ES-I3 (cell line): ENCODE measurements around the gene VEZT.

Experiments
- H3K36me3 ChIP-seq: 2 replicates; pipeline ENCODE4 v1.6.1; 2013; ENCODE audit warnings: mild to moderate bottlenecking, low read length, control low read depth, moderate library complexity; ENCODE audit not compliant: insufficient read depth
- H3K4me1 ChIP-seq: 2 replicates; pipeline ENCODE4 v1.6.1; 2013; ENCODE audit warnings: mild to moderate bottlenecking, control low read depth, low read length; ENCODE audit not compliant: insufficient read depth
- H3K9ac ChIP-seq: 2 replicates; pipeline ENCODE4 v1.6.1; 2013; ENCODE audit warnings: low read depth, mild to moderate bottlenecking, low read length, moderate library complexity
- H3K9me3 ChIP-seq: 2 replicates; pipeline ENCODE4 v1.6.1; 2013; ENCODE audit warnings: mild to moderate bottlenecking, low read length, moderate library complexity; ENCODE audit not compliant: control insufficient read depth, insufficient read depth

VEZT gene

DNA sequence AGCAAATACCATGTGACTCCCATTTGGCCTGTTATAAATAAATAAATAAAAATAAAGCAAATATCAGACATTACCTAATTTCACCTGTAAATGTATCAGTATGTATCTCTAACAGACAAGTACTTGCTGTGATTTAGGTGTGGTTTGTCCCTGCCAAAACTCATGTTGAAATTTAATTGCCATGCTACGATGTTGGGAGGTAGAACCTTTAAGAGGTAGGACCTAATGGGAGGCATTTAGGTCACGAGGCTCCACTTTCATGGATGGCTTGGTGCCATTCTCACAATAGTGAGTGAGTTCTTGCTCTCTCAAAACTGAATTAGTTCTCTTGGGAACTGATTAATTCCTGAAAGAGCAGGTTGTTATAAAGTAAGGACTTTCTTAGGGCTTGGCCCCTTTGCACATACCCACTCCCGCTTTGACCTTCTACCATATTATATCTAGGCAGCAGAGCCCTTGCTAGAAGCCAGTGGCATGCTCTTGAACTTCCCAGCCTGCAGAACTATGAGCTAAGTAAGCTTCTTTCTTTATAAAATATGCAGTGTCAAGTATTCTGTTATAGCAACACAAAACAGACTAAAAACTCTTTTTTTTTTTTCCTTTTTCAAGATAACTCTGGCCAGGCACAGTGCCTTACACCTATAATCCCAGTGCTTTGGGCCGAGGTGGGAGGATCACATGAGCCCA, 26.0 kb downstream of the VEZT start:
- Histone ChIP-seq H3K36me3 (0 out of 2 replicates have a peak, but pooled peaks cover 2% of the 10 kb centered on the region), H3K9me3 (no peaks in the 10 kb centered on the region), H3K9ac (no peak overlapping the region), H3K4me1 (no peaks in the 10 kb centered on the region)

GRCh38 chr12:95244350-95244749, 26.7 kb downstream of the VEZT start:
- Histone ChIP-seq H3K9ac (no peak overlapping the region), H3K4me1 (peaks cover 7% of the 10 kb centered on the region; the same call in 1 of the 2 replicates), H3K36me3 (0 out of 2 replicates have a peak, but pooled peaks cover 2% of the 10 kb centered on the region), H3K9me3 (no peaks in the 10 kb centered on the region)

GRCh38 chr12:95248095-95248494, 30.5 kb downstream of the VEZT start:
- Histone ChIP-seq H3K9me3 (no peaks in the 10 kb centered on the region), H3K9ac (no peak overlapping the region), H3K36me3 (0 out of 2 replicates have a peak, but pooled peaks cover under 1% of the 10 kb centered on the region), H3K4me1 (peaks cover 7% of the 10 kb centered on the region; the same call in 1 of the 2 replicates)

- no peak overlapping the region for H3K9ac ChIP-seq
- peaks cover 7% of the 10 kb centered on the region; the same call in 1 of the 2 replicates for H3K4me1 ChIP-seq
- no peaks in the 10 kb centered on the region for H3K9me3 ChIP-seq
- 0 out of 2 replicates have a peak, but pooled peaks cover 3% of the 10 kb centered on the region for H3K36me3 ChIP-seq
Observed at GRCh38 chr12:95248604-95249360, 31.2 kb downstream of the VEZT start.

GRCh38 chr12:95253386-95253785, 35.8 kb downstream of the VEZT start:
- Histone ChIP-seq H3K9me3 (no peaks in the 10 kb centered on the region), H3K36me3 (peaks cover 12% of the 10 kb centered on the region), H3K9ac (no peak overlapping the region), H3K4me1 (peaks cover 24% of the 10 kb centered on the region)

GRCh38 chr12:95257541-95257940, 39.9 kb downstream of the VEZT start:
- H3K9me3 ChIP-seq: no peaks in the 10 kb centered on the region
- H3K9ac ChIP-seq: no peak overlapping the region
- H3K36me3 ChIP-seq: peaks cover 12% of the 10 kb centered on the region
- H3K4me1 ChIP-seq: peaks cover 18% of the 10 kb centered on the region; the same call in 1 of the 2 replicates

- peaks cover 11% of the 10 kb centered on the region for H3K36me3 ChIP-seq
- peaks cover 18% of the 10 kb centered on the region; the same call in 1 of the 2 replicates for H3K4me1 ChIP-seq
- no peaks in the 10 kb centered on the region for H3K9me3 ChIP-seq
- no peak overlapping the region for H3K9ac ChIP-seq
Observed at GRCh38 chr12:95258151-95258550, 40.5 kb downstream of the VEZT start.

GRCh38 chr12:95258803-95259202, 41.2 kb downstream of the VEZT start:
- no peaks in the 10 kb centered on the region for H3K9me3 ChIP-seq
- H3K36me3 ChIP-seq: peaks cover 9% of the 10 kb centered on the region
- H3K9ac ChIP-seq: no peak overlapping the region
- peaks cover 18% of the 10 kb centered on the region; the same call in 1 of the 2 replicates for H3K4me1 ChIP-seq

GRCh38 chr12:95259368-95259767, 41.8 kb downstream of the VEZT start:
- peaks cover 18% of the 10 kb centered on the region; the same call in 1 of the 2 replicates for H3K4me1 ChIP-seq
- no peaks in the 10 kb centered on the region for H3K9me3 ChIP-seq
- H3K36me3 ChIP-seq: peaks cover 9% of the 10 kb centered on the region

DNA sequence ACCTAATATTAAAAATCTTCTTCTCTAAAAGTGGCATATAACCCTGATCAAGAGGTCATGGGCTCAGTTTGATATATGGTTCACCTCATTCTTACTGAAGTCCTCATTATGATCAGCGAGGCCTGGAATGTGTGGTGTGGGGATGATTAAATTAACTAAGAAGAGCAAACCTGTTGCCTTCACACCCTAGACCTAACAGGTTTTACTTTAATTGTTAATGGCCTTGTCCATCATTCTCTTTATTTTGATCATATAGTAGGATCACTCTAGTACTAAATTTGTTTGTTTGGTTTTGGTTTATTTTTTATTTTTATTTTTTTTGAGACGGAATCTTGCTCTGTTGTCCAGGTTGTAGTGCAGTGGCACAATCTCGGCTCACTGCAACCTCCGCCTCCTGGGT, 43.5 kb downstream of the VEZT start:
- H3K4me1 ChIP-seq: peaks cover 18% of the 10 kb centered on the region; the same call in 1 of the 2 replicates
- H3K9ac ChIP-seq: no peak overlapping the region
- H3K36me3 ChIP-seq: no peaks in the 10 kb centered on the region
- no peaks in the 10 kb centered on the region for H3K9me3 ChIP-seq

More at GRCh38 chr12:95259368-95259767, 41.8 kb downstream of the VEZT start:
- H3K9ac ChIP-seq: no peak overlapping the region

DNA sequence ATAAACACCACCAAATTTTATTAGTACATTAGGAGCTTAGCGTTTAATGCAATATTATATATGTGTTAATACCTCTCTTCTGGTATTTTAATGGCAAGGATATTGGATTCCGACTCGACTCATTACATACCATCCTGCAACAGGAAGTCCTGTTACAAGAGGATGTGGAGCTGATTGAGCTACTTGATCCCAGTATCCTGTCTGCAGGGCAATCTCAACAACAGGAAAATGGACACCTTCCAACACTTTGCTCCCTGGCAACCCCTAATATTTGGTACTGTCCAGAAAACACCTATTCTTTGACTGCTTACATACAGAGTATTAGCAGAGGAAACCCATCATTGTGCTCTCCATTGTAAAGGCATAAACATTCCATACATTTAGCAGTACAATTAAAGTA, 45.2 kb downstream of the VEZT start:
- H3K9me3 ChIP-seq: no peaks in the 10 kb centered on the region
- peaks cover 3% of the 10 kb centered on the region; the same call in 1 of the 2 replicates for H3K36me3 ChIP-seq
- 0 out of 2 replicates have a peak, but pooled peaks cover 3% of the 10 kb centered on the region for H3K4me1 ChIP-seq
- no peak overlapping the region for H3K9ac ChIP-seq

DNA sequence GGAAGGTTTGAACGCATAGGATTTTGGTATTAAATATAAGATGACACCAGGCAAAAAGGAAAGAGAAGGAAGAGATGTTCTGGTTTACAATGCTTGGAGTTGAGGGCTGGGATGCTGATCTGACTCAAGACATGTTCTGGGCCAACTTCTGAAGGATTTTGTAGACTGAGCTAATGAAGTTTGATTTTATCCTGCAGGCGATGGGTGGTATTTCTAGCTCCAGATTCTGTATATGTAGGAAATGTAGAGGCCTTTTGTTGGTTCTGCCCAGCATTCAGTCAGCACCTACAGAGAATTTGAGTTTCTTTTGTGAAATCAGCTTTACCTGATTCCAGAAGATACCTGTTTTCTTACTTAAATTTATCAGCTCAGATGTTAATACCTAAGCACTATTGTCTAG, 48.2 kb downstream of the VEZT start:
- no peak overlapping the region for H3K9ac ChIP-seq
- H3K4me1 ChIP-seq: no peaks in the 10 kb centered on the region
- H3K9me3 ChIP-seq: no peaks in the 10 kb centered on the region
- peaks cover 7% of the 10 kb centered on the region for H3K36me3 ChIP-seq

- Histone ChIP-seq H3K36me3 (peaks cover 7% of the 10 kb centered on the region), H3K4me1 (no peaks in the 10 kb centered on the region), H3K9ac (no peak overlapping the region), H3K9me3 (no peaks in the 10 kb centered on the region)
Observed at GRCh38 chr12:95266254-95266653, 48.6 kb downstream of the VEZT start.

DNA sequence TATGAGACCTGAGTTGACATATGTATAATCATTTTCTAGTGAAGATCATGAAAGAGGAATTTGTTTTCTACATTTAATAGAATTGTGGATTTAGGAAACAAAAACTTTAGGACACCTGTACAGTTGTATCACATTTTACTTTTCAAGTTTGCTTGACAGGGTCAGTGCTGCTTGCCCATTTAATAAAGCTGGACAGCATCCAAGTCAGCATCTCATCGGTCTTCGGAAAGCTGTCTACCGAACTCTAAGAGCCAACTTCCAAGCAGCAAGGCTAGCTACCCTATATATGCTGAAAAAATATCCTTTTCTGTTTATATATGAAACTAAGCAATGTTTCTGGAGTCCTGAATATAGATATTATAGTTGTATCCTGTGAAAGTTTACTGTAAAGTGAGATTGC, 52.3 kb downstream of the VEZT start:
- Histone ChIP-seq H3K9ac (no peak overlapping the region), H3K4me1 (no peaks in the 10 kb centered on the region), H3K9me3 (no peaks in the 10 kb centered on the region), H3K36me3 (peaks cover 10% of the 10 kb centered on the region)

GRCh38 chr12:95271465-95271864, 53.9 kb downstream of the VEZT start:
- H3K36me3 ChIP-seq: peaks cover 12% of the 10 kb centered on the region
- H3K9ac ChIP-seq: no peak overlapping the region
- H3K4me1 ChIP-seq: no peaks in the 10 kb centered on the region
- H3K9me3 ChIP-seq: no peaks in the 10 kb centered on the region
